D721Med (cell line): ENCODE data around the gene SH3RF3.
"Not testable (repeated sequence)": the region's sequence is repeated elsewhere in the genome, so short reads cannot be mapped to it uniquely, and the experiment has no call there.

ENCODE experiments used
- DNase-seq: peaks from one replicate; pipeline ENCODE4 v3.0.0; 2011; ENCODE audit warnings: low spot score; ENCODE audit not compliant: insufficient read length
- FAIRE-seq: peaks from 2 replicates; lab custom pipeline; 2011; peaks lifted over from hg19 to GRCh38; lab: Jason Lieb, UNC
- CTCF ChIP-seq: IDR thresholded peaks from 2 replicates; pipeline ENCODE4 v1.5.1; 2012; ENCODE audit warnings: mild to moderate bottlenecking, control low read depth; ENCODE audit not compliant: insufficient read depth; ENCODE audit errors: missing control alignments

Gene SH3RF3

GRCh38 chr2:109158237-109158636 is 29.2 kb downstream of the SH3RF3 start:
- TF ChIP-seq CTCF: no peak
- FAIRE-seq (no peak), DNase-seq (no peak)

GRCh38 chr2:109159096-109159495 is 30.1 kb downstream of the SH3RF3 start:
- TF ChIP-seq CTCF: no peak
- FAIRE-seq (no peak), DNase-seq (no peak)

- FAIRE-seq (no peak), DNase-seq (peak; percentile 90)
- TF ChIP-seq CTCF: no peak
Measured at GRCh38 chr2:109160714-109161440, 31.9 kb downstream of the SH3RF3 start.

GRCh38 chr2:109162367-109162766 is 33.4 kb downstream of the SH3RF3 start:
- not testable (repeated sequence) for DNase-seq, FAIRE-seq

- DNase-seq (no peak), FAIRE-seq (no peak)
- no peak for TF ChIP-seq CTCF
Measured at GRCh38 chr2:109162999-109163398, 34.0 kb downstream of the SH3RF3 start.

- FAIRE-seq (no peak), DNase-seq (no peak)
- TF ChIP-seq CTCF: no peak
Measured at GRCh38 chr2:109164311-109164710, 35.3 kb downstream of the SH3RF3 start.

GRCh38 chr2:109164739-109165221 is 35.8 kb downstream of the SH3RF3 start:
- TF ChIP-seq CTCF: no peak
- FAIRE-seq (no peak), DNase-seq (no peak)
